ENCODE data around the gene SNCB. TPM values are rescaled to one million over a fixed set of nuclear protein-coding genes. Genes with fewer than 3 reads are reported as not detected.

SNCB gene
- total RNA-seq, 1 experiment from 2014 or later = 6.8 TPM

DNA sequence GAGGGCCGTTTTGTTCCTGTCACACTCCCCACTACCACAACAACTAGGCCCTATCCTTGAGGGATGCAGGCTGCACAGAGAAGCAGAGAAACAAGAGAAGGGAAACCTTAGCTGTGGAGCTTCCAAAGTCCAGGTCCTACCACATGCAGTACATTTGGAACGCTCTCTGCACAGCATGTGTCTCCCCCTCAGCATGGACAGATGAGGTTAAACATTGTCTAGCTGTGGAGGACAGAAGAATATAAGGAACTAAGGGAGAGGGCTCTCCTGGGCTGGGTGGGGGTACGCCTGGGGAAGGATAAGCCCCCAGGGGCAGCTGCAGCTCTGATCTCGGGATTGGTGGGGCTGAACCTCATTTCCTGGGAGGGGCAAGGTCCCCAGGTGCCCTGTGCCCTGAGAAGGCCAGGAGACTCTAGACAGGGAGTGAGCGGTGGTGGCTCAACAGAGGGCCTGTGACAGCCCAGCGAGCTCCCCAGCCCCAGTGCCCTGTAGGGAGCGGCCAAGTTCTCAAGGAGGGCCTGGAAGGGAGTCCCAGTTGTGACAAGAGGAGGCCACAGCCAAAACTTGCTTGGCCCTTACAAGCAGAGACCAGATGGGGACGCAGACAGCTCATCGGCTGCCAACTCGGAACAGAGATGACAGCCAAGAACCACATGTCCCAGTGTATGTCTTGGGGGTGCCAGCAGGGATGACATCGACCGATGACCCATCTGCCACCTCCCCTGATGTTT, 47.0 kb upstream of the SNCB start:
- Mint-ChIP-seq H3K4me1 (peaks cover 24% of the 10 kb centered on the region), H3K4me3 (no peak overlapping the region), H3K27me3 (ENCODE audit: low read depth) (peaks cover 6% of the 10 kb centered on the region), H3K36me3 (no peaks in the 10 kb centered on the region), H3K27ac (no peak overlapping the region), H3K9me3 (no peaks in the 10 kb centered on the region)
- no peak for ATAC-seq
- POLR2A ChIA-PET = no interaction called here
- DNase-seq (ENCODE audit: low spot score) = no peak
- CTCF ChIA-PET = interaction anchor here (0.5 to 5.6 kb wide), 11 partner anchors 10 to 806 kb away, joined by 3 to 55 read pairs (median 4); partner anchors contain the start of gene CPLX2
- TF ChIP-seq, protein P1, sequence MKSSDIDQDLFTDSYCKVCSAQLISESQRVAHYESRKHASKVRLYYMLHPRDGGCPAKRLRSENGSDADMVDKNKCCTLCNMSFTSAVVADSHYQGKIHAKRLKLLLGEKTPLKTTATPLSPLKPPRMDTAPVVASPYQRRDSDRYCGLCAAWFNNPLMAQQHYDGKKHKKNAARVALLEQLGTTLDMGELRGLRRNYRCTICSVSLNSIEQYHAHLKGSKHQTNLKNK (CRISPR knock-in tag; IDR thresholded peaks at IDR 0.05) = no peak
- TF ChIP-seq, protein P2, sequence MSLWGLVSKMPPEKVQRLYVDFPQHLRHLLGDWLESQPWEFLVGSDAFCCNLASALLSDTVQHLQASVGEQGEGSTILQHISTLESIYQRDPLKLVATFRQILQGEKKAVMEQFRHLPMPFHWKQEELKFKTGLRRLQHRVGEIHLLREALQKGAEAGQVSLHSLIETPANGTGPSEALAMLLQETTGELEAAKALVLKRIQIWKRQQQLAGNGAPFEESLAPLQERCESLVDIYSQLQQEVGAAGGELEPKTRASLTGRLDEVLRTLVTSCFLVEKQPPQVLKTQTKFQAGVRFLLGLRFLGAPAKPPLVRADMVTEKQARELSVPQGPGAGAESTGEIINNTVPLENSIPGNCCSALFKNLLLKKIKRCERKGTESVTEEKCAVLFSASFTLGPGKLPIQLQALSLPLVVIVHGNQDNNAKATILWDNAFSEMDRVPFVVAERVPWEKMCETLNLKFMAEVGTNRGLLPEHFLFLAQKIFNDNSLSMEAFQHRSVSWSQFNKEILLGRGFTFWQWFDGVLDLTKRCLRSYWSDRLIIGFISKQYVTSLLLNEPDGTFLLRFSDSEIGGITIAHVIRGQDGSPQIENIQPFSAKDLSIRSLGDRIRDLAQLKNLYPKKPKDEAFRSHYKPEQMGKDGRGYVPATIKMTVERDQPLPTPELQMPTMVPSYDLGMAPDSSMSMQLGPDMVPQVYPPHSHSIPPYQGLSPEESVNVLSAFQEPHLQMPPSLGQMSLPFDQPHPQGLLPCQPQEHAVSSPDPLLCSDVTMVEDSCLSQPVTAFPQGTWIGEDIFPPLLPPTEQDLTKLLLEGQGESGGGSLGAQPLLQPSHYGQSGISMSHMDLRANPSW (CRISPR knock-in tag; conservative IDR thresholded peaks at IDR 0.05; ENCODE audit: low read depth) = no peak
- TF ChIP-seq, protein P3, sequence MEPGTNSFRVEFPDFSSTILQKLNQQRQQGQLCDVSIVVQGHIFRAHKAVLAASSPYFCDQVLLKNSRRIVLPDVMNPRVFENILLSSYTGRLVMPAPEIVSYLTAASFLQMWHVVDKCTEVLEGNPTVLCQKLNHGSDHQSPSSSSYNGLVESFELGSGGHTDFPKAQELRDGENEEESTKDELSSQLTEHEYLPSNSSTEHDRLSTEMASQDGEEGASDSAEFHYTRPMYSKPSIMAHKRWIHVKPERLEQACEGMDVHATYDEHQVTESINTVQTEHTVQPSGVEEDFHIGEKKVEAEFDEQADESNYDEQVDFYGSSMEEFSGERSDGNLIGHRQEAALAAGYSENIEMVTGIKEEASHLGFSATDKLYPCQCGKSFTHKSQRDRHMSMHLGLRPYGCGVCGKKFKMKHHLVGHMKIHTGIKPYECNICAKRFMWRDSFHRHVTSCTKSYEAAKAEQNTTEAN (CRISPR knock-in tag; IDR thresholded peaks at IDR 0.05) = no peak
- TF ChIP-seq, protein P4, sequence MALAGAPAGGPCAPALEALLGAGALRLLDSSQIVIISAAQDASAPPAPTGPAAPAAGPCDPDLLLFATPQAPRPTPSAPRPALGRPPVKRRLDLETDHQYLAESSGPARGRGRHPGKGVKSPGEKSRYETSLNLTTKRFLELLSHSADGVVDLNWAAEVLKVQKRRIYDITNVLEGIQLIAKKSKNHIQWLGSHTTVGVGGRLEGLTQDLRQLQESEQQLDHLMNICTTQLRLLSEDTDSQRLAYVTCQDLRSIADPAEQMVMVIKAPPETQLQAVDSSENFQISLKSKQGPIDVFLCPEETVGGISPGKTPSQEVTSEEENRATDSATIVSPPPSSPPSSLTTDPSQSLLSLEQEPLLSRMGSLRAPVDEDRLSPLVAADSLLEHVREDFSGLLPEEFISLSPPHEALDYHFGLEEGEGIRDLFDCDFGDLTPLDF (CRISPR knock-in tag; IDR thresholded peaks at IDR 0.05) = no peak
- TF ChIP-seq MYBL2 (CRISPR knock-in tag; IDR thresholded peaks at IDR 0.05) (no peak), SMAD3 (CRISPR knock-in tag; IDR thresholded peaks at IDR 0.05; ENCODE audit: borderline replicate concordance) (no peak), FOXJ3 (CRISPR knock-in tag; IDR thresholded peaks at IDR 0.05; ENCODE audit: borderline replicate concordance) (no peak), CREM (CRISPR knock-in tag; IDR thresholded peaks at IDR 0.05) (no peak), CBFB (CRISPR knock-in tag; IDR thresholded peaks at IDR 0.05; ENCODE audit: low read depth) (no peak), ZNF317 (CRISPR knock-in tag; IDR thresholded peaks at IDR 0.05; ENCODE audit: borderline replicate concordance, low read depth) (no peak), ZNF423 (CRISPR knock-in tag; IDR thresholded peaks at IDR 0.05) (no peak), NFATC4 (CRISPR knock-in tag; IDR thresholded peaks at IDR 0.05) (no peak), ELF4 (CRISPR knock-in tag; IDR thresholded peaks at IDR 0.05; ENCODE audit: low read depth) (no peak), KAT7 (CRISPR knock-in tag; IDR thresholded peaks at IDR 0.05; ENCODE audit: borderline replicate concordance) (no peak)
- TF ChIP-seq, protein P5, sequence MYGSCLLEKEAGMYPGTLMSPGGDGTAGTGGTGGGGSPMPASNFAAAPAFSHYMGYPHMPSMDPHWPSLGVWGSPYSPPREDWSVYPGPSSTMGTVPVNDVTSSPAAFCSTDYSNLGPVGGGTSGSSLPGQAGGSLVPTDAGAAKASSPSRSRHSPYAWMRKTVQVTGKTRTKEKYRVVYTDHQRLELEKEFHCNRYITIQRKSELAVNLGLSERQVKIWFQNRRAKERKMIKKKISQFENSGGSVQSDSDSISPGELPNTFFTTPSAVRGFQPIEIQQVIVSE (CRISPR knock-in tag; IDR thresholded peaks at IDR 0.05; ENCODE audit: borderline replicate concordance) = no peak
- TF ChIP-seq, protein P6, sequence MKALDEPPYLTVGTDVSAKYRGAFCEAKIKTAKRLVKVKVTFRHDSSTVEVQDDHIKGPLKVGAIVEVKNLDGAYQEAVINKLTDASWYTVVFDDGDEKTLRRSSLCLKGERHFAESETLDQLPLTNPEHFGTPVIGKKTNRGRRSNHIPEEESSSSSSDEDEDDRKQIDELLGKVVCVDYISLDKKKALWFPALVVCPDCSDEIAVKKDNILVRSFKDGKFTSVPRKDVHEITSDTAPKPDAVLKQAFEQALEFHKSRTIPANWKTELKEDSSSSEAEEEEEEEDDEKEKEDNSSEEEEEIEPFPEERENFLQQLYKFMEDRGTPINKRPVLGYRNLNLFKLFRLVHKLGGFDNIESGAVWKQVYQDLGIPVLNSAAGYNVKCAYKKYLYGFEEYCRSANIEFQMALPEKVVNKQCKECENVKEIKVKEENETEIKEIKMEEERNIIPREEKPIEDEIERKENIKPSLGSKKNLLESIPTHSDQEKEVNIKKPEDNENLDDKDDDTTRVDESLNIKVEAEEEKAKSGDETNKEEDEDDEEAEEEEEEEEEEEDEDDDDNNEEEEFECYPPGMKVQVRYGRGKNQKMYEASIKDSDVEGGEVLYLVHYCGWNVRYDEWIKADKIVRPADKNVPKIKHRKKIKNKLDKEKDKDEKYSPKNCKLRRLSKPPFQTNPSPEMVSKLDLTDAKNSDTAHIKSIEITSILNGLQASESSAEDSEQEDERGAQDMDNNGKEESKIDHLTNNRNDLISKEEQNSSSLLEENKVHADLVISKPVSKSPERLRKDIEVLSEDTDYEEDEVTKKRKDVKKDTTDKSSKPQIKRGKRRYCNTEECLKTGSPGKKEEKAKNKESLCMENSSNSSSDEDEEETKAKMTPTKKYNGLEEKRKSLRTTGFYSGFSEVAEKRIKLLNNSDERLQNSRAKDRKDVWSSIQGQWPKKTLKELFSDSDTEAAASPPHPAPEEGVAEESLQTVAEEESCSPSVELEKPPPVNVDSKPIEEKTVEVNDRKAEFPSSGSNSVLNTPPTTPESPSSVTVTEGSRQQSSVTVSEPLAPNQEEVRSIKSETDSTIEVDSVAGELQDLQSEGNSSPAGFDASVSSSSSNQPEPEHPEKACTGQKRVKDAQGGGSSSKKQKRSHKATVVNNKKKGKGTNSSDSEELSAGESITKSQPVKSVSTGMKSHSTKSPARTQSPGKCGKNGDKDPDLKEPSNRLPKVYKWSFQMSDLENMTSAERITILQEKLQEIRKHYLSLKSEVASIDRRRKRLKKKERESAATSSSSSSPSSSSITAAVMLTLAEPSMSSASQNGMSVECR (CRISPR knock-in tag; IDR thresholded peaks at IDR 0.05; ENCODE audit: borderline replicate concordance) = no peak
- TF ChIP-seq, protein P7, sequence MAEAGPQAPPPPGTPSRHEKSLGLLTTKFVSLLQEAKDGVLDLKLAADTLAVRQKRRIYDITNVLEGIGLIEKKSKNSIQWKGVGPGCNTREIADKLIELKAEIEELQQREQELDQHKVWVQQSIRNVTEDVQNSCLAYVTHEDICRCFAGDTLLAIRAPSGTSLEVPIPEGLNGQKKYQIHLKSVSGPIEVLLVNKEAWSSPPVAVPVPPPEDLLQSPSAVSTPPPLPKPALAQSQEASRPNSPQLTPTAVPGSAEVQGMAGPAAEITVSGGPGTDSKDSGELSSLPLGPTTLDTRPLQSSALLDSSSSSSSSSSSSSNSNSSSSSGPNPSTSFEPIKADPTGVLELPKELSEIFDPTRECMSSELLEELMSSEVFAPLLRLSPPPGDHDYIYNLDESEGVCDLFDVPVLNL (CRISPR knock-in tag; IDR thresholded peaks at IDR 0.05; ENCODE audit: borderline replicate concordance, low read depth) = no peak
- TF ChIP-seq, protein P8, sequence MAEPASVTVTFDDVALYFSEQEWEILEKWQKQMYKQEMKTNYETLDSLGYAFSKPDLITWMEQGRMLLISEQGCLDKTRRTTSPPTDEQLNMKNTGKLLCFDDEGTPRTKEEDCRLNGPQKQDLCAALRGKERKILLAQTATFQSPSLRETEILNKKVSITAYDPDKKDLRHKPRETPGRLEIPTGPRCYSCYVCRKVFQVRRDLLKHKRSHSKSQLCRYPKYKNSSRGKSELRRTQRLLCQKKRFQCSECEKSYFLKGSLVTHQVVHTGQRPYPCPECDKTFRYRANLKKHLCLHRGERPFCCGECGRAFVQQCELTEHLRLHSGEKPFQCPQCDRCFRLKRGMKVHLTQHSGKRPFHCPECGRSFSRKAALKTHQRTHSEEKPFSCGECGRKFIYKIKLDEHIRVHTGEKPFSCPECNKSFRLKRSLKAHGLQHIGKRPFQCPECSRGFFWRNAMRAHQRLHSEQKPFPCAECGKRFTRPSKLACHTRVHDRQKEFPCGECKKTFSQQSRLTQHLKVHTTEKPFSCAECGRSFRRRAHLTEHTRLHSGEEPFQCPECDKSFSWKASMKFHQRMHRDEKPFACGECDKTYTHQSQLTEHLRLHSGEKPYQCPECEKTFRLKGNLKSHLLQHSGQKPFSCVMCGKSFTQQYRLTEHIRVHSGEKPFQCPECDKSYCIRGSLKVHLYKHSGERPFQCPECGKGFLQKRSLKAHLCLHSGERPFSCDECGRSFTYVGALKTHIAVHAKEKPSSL (CRISPR knock-in tag; conservative IDR thresholded peaks at IDR 0.05) = no peak
